Measurements from ENCODE around the gene SPEM1. TPM values are rescaled to one million over a fixed set of nuclear protein-coding genes. Genes with fewer than 3 reads are reported as not detected.

SPEM1 gene
- total and polyA plus RNA-seq, 2 of the 13 experiments (the other 11 are each of a cell fraction or from before 2014, with no cell fraction given): not detected

DNA sequence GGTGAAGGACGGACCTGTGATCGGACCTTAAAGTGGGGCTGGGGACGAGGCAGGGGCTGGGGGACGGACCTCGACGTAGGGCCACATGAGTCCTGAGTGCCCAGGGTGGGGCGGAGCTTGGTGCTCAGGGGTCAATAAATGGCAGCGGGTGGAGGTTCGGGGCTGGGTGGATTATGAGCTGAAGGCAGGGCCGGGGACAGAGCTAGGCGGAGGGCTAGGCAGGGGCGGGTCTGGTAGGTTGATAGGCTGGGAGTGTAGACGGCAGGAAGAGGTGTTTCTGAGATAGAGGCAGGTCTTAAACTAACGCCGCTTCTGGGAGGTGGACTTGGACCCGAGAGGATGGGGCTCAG lies 25.5 kb downstream of the SPEM1 start (continued):
- TF ChIP-seq, protein P1, sequence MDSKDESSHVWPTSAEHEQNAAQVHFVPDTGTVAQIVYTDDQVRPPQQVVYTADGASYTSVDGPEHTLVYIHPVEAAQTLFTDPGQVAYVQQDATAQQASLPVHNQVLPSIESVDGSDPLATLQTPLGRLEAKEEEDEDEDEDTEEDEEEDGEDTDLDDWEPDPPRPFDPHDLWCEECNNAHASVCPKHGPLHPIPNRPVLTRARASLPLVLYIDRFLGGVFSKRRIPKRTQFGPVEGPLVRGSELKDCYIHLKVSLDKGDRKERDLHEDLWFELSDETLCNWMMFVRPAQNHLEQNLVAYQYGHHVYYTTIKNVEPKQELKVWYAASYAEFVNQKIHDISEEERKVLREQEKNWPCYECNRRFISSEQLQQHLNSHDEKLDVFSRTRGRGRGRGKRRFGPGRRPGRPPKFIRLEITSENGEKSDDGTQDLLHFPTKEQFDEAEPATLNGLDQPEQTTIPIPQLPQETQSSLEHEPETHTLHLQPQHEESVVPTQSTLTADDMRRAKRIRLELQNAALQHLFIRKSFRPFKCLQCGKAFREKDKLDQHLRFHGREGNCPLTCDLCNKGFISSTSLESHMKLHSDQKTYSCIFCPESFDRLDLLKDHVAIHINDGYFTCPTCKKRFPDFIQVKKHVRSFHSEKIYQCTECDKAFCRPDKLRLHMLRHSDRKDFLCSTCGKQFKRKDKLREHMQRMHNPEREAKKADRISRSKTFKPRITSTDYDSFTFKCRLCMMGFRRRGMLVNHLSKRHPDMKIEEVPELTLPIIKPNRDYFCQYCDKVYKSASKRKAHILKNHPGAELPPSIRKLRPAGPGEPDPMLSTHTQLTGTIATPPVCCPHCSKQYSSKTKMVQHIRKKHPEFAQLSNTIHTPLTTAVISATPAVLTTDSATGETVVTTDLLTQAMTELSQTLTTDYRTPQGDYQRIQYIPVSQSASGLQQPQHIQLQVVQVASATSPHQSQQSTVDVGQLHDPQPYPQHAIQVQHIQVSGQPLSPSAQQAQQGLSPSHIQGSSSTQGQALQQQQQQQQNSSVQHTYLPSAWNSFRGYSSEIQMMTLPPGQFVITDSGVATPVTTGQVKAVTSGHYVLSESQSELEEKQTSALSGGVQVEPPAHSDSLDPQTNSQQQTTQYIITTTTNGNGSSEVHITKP (CRISPR knock-in tag; IDR thresholded peaks at IDR 0.05; ENCODE audit: low read depth): peak; percentile 2; the same call in 1 of the 2 replicates
- TF ChIP-seq PITX1 (CRISPR knock-in tag; IDR thresholded peaks at IDR 0.05) (0 out of 2 replicates have a peak, but pooled peaks have one; percentile 3), XRCC5 (optimal IDR thresholded peaks at IDR 0.05; ENCODE audit: low read length) (no peak), MBNL3 (CRISPR knock-in tag; conservative IDR thresholded peaks at IDR 0.05) (no peak), RAD51 (IDR thresholded peaks at IDR 0.05; ENCODE audit: borderline replicate concordance) (no peak), ZNF614 (CRISPR knock-in tag; IDR thresholded peaks at IDR 0.05; ENCODE audit: borderline replicate concordance) (no peak), REXO4 (CRISPR knock-in tag; IDR thresholded peaks at IDR 0.05; ENCODE audit: borderline replicate concordance) (no peak), TBL1XR1 (IDR thresholded peaks at IDR 0.05; ENCODE audit: borderline replicate concordance, low read length, partially characterized antibody) (no peak), HNF4A (CRISPR knock-in tag; IDR thresholded peaks at IDR 0.05) (peak; percentile 34; the same call in 1 of the 2 replicates)
- TF ChIP-seq, protein P2, sequence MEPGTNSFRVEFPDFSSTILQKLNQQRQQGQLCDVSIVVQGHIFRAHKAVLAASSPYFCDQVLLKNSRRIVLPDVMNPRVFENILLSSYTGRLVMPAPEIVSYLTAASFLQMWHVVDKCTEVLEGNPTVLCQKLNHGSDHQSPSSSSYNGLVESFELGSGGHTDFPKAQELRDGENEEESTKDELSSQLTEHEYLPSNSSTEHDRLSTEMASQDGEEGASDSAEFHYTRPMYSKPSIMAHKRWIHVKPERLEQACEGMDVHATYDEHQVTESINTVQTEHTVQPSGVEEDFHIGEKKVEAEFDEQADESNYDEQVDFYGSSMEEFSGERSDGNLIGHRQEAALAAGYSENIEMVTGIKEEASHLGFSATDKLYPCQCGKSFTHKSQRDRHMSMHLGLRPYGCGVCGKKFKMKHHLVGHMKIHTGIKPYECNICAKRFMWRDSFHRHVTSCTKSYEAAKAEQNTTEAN (CRISPR knock-in tag; conservative IDR thresholded peaks at IDR 0.05): peak; percentile 46; the same call in 1 of the 2 replicates
- TF ChIP-seq, protein P3, sequence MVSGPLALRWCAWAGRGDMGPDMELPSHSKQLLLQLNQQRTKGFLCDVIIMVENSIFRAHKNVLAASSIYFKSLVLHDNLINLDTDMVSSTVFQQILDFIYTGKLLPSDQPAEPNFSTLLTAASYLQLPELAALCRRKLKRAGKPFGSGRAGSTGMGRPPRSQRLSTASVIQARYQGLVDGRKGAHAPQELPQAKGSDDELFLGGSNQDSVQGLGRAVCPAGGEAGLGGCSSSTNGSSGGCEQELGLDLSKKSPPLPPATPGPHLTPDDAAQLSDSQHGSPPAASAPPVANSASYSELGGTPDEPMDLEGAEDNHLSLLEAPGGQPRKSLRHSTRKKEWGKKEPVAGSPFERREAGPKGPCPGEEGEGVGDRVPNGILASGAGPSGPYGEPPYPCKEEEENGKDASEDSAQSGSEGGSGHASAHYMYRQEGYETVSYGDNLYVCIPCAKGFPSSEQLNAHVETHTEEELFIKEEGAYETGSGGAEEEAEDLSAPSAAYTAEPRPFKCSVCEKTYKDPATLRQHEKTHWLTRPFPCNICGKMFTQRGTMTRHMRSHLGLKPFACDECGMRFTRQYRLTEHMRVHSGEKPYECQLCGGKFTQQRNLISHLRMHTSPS (CRISPR knock-in tag; IDR thresholded peaks at IDR 0.05; ENCODE audit: low read depth): no peak
- TF ChIP-seq, protein P4, sequence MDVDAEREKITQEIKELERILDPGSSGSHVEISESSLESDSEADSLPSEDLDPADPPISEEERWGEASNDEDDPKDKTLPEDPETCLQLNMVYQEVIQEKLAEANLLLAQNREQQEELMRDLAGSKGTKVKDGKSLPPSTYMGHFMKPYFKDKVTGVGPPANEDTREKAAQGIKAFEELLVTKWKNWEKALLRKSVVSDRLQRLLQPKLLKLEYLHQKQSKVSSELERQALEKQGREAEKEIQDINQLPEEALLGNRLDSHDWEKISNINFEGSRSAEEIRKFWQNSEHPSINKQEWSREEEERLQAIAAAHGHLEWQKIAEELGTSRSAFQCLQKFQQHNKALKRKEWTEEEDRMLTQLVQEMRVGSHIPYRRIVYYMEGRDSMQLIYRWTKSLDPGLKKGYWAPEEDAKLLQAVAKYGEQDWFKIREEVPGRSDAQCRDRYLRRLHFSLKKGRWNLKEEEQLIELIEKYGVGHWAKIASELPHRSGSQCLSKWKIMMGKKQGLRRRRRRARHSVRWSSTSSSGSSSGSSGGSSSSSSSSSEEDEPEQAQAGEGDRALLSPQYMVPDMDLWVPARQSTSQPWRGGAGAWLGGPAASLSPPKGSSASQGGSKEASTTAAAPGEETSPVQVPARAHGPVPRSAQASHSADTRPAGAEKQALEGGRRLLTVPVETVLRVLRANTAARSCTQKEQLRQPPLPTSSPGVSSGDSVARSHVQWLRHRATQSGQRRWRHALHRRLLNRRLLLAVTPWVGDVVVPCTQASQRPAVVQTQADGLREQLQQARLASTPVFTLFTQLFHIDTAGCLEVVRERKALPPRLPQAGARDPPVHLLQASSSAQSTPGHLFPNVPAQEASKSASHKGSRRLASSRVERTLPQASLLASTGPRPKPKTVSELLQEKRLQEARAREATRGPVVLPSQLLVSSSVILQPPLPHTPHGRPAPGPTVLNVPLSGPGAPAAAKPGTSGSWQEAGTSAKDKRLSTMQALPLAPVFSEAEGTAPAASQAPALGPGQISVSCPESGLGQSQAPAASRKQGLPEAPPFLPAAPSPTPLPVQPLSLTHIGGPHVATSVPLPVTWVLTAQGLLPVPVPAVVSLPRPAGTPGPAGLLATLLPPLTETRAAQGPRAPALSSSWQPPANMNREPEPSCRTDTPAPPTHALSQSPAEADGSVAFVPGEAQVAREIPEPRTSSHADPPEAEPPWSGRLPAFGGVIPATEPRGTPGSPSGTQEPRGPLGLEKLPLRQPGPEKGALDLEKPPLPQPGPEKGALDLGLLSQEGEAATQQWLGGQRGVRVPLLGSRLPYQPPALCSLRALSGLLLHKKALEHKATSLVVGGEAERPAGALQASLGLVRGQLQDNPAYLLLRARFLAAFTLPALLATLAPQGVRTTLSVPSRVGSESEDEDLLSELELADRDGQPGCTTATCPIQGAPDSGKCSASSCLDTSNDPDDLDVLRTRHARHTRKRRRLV (CRISPR knock-in tag; IDR thresholded peaks at IDR 0.05): no peak
- TF ChIP-seq, protein P5, sequence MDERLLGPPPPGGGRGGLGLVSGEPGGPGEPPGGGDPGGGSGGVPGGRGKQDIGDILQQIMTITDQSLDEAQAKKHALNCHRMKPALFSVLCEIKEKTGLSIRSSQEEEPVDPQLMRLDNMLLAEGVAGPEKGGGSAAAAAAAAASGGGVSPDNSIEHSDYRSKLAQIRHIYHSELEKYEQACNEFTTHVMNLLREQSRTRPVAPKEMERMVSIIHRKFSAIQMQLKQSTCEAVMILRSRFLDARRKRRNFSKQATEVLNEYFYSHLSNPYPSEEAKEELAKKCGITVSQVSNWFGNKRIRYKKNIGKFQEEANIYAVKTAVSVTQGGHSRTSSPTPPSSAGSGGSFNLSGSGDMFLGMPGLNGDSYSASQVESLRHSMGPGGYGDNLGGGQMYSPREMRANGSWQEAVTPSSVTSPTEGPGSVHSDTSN (CRISPR knock-in tag; IDR thresholded peaks at IDR 0.05): no peak
- TF ChIP-seq, protein P6, sequence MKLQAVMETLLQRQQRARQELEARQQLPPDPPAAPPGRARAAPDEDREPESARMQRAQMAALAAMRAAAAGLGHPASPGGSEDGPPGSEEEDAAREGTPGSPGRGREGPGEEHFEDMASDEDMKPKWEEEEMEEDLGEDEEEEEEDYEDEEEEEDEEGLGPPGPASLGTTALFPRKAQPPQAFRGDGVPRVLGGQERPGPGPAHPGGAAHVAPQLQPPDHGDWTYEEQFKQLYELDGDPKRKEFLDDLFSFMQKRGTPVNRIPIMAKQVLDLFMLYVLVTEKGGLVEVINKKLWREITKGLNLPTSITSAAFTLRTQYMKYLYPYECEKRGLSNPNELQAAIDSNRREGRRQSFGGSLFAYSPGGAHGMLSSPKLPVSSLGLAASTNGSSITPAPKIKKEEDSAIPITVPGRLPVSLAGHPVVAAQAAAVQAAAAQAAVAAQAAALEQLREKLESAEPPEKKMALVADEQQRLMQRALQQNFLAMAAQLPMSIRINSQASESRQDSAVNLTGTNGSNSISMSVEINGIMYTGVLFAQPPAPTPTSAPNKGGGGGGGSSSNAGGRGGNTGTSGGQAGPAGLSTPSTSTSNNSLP (IDR thresholded peaks at IDR 0.05; ENCODE audit: low read depth, low read length): no peak
